Epidermal melanocyte (primary cell): Measurements from ENCODE around the gene CLEC4G.

Source experiments
- DNase-seq: peaks from one replicate; pipeline ENCODE4 v3.0.0; 2011; ENCODE audit warnings: low spot score; ENCODE audit not compliant: insufficient read length

The CLEC4G gene

DNA sequence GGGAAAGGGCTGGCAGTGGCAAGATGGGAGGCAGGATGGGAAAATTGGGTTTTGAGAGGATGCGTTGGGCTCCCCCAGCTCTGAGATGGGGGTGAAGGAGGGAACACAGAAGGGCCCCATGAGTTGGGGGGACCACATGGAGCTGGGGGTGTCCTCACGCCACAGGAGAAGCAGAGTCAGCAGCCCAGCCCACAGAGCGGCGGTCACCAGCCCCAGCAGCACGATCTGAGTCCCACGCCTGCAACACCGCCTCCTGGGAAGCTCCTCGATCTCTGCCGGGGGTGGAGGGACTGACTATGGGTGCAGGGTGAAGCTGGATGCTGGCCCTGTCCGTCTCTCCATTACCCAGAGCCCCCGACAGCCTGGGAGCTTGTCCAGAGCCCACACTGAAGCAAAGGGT, 33.3 kb downstream of the CLEC4G start:
- DNase-seq = no peak

DNA sequence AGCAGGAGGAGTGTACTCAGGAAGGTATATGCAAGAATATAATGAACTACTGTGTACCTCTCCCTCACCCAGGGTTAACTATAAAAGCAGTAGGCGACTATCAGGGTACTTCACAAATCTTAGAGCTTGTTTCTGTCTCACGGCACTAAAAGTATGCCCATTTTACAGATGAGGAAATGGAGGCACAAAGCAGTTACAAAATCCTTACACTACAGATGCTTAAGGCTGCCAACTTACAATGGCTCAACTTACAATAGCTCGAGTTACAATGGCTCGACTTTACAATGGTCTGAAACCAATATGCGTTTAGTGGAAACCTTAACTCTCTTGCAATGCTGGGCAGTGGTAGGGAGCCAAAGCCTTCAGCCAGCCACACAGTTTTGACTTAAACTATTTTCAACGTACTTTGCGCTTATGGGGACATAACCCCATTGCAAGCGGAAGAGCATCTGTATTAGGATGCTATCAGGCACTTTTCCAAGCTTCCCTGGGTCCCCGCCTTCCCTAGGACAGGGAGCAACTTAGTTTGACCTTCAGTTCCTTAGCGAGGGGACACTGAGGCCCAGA, 34.1 kb downstream of the CLEC4G start:
- no peak for DNase-seq

DNA sequence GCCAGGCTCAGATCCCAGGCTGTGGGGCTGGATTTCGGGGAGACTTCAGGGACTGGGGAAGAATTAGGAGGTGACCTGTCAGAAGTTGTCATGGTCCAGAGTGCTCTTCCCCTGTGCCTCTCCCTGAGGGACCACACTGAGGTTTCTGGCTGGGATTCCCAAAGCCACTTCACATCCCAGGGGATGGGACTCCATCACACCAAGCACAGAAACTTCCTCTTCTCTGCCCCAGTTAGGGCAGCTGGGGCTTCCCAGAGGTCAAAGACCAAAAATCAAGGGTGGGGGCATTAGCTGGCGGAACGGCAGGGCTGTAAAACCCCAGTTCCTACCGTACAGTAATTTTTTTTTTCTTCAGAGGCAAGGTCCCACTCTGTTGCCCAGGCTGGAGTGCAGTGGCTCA, 37.4 kb downstream of the CLEC4G start:
- no peak for DNase-seq

DNA sequence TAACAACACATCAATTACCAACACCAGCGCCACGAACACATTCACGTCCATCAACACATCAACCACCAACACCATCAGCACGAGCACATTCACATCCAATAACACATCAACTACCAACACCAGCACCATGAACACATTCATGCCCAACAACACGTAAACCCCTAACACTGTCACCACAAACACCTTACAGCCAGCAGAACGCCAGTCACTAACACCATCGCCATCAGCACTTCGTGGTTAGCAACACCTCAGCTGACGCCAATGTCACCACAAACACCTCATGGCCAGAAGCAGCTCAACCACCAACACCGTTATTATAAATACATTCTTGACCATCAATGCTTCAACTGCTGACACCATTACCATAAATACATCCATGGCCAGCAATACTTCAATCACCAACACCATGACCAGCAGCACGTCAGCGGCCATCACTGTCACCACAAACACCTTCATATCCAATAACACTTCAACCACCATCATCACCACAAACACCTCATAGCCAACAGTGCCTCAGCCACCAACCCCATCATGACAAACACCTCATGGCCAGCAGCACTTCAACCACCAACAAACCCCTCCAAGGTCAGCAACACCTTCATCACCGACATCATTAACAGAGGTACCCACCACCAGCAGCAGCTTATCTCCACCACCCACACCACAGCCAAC, 39.4 kb downstream of the CLEC4G start:
- no peak for DNase-seq

DNA sequence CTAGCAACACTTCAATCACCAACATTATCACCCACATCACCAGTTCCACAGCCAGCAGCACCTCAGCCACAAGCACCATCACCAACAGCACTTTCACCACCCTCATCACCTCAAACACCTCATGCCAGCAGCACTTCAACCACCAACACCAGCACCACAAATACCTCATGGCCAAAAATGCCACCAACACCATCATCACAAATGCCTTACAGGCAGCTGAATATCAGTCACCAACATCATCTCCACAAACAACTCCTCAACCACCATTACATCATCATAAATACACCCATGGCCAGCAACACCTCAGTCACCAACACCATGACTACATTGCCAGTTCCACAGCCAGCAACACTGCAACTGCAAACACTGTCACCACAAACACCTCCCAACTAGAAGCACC, 40.4 kb downstream of the CLEC4G start:
- no peak for DNase-seq

DNA sequence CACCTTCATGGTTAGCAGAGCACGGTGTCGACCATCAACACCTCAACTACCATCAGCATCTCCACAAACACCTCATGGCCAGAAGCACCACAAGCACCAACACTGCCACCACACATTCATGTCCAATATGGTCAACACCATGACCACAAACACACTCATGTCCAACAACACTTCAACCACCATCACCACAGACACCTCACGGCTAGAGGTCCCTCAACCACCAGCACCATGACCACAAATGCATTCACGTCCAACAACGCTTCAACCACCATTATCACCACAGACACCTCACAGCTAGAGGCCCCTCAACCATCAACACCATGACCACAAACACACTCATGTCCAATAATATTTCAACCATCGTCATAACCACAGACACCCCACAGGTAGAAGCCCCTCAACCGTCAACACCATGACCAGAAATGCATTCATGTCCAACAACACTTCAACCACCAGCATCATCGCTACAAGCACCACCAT, 41.1 kb downstream of the CLEC4G start:
- DNase-seq = no peak

DNA sequence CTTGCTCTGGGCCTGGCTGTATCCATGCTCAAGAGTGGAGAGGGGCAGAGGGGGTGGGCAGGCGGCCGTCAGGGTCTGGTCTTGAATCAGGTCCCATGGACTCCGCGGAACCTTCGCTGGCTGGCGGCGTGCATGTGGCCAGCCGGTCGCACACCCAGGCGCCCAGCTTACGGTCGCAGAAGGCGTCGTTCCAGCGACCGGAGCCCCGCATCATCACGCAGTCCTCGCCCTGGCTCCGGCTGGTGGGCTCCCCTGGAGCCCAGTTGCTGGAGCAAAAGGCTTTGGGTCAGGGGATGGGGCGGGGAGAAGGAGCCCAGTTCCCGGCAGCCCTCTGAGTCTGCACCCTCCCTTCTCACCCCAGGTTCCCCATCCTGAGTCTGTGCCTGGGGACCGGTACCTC, 42.7 kb downstream of the CLEC4G start:
- DNase-seq = no peak

DNA sequence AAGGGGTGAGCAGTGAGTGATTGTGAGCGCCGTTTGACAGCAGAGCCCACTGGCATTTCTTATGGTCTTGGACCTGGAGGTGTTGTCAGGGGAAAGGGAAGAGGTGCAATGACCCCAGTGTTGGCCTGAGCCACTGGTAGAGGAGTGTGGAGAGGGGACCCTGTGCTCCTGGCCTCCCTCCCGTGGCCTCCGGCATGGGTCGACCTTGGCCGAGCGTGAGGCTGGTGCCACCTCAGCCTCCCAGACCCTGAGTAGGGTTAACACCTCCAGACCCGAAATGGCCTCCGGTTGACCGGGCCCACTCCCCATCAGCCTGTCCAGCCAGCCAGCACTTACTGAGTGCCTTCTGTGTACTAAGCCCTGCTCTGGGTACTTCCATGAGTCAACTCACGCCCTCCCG, 44.7 kb downstream of the CLEC4G start:
- no peak for DNase-seq

DNA sequence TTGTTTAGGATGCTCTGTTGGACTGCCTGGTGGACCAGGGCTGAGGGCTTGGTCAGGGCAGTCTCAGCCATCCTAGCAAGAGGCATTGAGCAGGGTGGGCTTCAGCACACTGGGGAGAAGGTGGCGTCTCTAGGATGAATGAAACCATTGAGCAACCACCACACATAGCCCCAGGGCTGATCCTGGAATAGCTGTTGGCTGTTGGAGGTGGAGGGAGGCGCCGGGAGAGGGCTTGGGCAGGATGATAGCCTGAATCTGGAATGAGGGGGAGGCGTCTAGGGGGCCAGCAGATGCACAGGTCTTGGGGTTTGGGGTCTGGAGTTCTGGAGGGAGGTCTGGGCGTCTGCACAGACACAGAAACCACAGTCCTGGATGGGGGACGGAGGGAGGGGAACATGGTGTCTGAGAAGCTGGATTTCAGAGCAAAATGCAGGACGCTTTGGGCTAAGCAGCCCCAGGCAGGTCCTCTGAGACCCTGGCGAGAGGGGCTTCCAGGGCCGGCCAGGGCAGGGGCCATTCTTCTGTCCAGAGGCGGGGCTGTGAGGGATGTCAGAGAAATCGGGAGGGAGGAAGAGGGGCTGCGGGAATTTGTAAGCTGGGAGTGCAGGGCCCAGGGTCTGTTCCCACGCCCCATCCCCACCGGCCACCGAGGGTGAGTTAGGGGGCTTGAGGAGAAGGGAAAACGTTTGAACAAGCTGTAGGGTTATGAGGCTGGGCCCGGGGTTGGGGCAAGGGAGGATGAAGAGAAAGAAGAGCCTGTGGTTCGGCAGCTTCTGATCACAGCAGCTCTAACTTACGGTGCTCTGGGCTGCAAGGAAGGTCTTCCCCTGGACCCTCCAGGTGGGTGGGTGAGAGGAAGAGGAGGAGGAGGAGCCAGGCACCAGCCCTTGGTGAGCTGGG, 46.1 kb downstream of the CLEC4G start:
- DNase-seq = no peak

DNA sequence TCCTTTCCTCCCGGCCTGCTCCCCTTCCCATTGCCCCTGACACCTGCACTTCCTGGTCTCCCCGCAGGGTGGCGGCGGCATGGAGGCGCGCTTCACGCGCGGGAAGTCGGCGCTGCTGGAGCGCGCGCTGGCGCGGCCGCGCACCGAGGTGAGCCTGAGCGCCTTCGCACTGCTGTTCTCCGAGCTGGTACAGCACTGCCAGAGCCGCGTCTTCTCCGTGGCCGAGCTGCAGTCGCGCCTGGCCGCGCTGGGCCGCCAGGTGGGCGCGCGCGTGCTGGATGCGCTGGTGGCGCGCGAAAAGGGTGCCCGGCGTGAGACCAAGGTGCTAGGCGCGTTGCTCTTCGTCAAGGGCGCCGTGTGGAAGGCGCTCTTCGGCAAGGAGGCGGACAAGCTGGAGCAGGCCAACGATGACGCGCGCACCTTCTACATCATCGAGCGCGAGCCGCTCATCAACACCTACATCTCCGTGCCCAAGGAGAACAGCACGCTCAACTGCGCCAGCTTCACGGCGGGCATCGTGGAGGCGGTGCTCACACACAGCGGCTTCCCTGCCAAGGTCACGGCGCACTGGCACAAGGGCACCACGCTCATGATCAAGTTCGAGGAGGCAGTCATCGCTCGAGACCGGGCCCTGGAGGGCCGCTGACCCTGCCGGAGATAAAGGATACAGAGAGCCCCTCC, 49.6 kb downstream of the CLEC4G start:
- no peak for DNase-seq

DNA sequence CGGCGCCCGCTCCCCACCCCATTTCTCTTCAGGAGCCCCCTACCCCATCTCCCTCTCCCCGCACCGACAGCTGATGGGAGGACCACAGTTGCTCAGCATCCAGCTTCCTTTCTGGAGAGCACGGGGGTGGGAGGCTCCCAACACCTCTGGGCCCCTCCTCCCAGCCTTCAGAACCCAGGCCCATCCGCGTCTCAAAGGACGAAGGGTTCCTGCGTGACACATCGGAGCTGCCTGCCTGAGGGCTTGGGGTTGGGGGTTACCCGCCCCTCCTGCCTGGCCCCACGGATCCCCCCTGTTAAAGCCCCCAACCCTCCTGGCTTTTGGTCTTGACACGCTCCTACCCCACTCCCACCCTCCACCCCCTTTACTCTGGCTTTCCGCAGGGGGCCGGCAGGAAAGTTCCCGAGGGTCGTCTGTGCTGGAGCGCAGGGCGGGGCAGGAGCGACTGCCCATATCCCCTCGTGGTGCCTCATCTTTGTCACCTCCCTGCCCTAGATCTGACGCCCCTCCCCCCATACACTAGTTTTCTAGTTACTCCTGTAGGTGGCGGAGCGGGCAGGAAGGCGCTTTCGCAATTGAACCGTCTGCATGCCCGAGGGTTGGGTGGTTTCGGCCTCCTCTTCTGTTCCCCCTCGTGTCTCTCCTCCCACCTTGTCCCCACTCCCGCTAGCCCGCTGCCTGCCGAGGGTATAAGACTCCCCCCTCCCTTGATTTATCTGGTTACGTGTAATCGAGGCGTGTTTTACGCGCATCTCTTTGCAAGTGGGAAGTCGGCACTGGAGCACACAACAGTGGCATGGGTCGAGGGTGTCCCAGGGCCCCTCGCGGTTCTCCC, 50.4 kb downstream of the CLEC4G start:
- peak; percentile 89 for DNase-seq

DNA sequence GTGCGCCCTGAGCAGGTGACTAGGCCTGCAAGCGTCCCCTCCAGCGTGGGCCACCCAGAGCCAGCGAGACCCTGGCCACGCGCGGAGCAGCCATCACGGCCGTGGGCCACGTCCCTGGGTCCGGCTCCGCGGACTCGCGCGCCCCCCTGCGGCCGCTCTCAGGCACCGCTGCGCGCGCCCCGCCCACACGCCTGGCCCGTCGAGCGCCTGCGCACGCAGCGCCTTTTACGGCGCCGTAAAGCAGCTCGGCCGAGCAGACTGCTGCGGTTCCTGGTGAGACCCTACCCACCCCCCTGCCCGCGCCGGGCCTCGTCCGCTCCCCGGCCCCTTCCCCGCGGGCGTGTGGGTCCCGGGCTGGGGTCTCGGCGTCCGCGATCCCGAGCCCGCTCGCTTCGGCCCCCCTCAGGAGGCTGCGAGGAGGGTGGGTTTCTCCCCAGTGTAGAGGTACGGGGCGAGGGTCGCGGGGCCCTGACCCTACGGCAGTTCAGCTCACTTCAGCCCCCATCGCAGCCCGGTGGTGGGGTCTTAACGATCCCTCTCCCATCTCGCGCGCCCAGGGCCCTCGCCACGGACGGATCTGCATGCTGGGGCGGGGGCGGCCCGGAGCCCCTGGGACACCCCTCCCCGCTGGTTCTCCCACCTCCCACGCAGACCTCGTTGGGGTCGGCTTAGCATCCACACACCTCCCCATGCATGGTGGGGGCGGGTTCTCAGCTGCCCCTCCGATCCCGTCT, 51.1 kb downstream of the CLEC4G start, which contains the start of gene TRAPPC5:
Gene TRAPPC5, plus strand, starts transcription at position 228 of the 734 bp plus-strand sequence. CDS start 1,421 bp downstream, outside the sequence.
- DNase-seq = peak; percentile 92

DNA sequence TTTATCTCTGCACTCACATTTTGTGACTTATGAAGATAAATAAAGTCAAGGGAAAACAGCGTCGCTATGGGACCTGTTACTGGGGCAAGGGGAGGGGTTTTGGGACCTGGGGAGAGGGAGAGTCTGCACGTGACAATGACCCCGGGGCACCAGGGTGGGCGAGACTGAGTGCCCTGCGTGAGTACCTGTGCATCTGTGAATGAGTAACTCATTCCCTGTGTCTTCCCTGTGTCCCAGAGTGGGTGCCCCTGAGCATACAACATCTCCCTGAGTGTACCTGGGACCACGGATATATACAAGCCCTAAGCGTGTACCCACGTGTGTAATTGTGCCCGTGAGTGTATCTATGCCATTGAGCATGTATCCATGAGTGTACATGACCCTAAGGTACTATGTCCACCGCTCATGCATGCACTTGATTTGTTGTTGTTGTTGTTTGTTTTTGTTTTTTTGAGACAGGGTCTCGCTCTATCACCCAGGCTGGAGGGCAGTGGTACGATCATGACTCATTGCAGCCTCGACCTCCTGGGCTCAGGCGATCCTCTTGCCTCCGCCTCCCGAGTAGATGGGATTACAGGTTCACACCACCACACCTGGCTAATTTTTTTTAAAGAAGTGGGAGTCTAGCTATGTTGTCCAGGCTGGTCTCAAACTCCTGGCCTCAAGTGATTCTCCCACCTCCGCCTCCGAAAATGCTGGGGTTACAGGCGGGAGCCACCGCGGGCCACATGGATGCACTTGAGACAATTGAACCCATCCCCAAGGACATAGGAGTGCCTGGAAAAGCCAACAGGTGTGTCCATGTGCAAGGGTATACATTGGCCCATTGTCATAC, 51.9 kb downstream of the CLEC4G start:
- DNase-seq = no peak

DNA sequence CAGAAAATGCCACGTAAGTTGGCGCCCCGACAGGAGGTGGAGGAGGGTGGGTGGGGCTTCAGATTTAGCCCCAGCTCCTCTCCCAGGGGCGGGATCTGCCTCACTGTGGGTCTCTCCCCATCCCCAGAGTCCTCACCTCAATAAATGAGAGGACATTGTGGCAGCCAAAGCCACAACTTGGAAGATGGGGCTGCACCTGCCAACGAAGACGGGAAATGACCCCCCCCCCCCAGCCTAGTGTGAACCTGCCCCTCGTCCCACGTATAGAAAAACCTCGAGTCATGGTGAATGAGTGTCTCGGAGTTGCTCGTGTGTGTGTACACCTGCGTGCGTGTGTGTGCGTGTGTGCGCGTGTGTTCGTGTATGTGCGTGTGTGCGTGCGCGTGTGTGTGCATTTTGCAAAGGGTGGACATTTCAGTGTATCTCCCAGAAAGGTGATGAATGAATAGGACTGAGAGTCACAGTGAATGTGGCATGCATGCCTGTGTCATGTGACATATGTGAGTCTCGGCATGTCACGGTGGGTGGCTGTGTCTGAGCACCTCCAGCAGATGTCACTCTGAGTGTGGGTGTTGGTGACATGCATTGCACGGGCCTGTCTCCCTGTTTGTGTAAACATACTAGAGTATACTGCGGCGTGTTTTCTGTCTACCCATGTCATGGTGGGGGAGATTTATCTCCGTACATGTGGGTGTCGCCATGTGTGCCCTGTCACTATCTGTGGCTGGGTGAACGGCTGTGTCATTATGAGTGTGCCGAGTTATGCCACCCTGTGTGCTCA, 52.7 kb downstream of the CLEC4G start:
- DNase-seq = no peak
